Bronchial epithelial cell (primary cell): ENCODE data around the gene MAJIN. TPM values are rescaled to one million over a fixed set of nuclear protein-coding genes. Genes with fewer than 3 reads are reported as not detected.
"Not testable (repeated sequence)": the region's sequence is repeated elsewhere in the genome, so short reads cannot be mapped to it uniquely, and the experiment has no call there.

Source experiments
- DNase-seq: peaks from one replicate; pipeline ENCODE4 v3.0.0-alpha.2; 2010; ENCODE audit warnings: low read depth
- FAIRE-seq: peaks from 2 replicates; lab custom pipeline; 2011; peaks lifted over from hg19 to GRCh38; lab: Jason Lieb, UNC
- H3K27me3 ChIP-seq: 2 replicates; pipeline ENCODE4 v1.5.1; 2011; ENCODE audit warnings: low read length; ENCODE audit not compliant: control insufficient read depth, insufficient read depth
- H3K36me3 ChIP-seq: 2 replicates; pipeline ENCODE4 v1.5.1; 2011; ENCODE audit warnings: low read length; ENCODE audit not compliant: control insufficient read depth, insufficient read depth
- H3K4me3 ChIP-seq: 2 replicates; pipeline ENCODE4 v1.5.1; 2011; ENCODE audit warnings: mild to moderate bottlenecking, low read depth, low read length, control low read depth
- total RNA-seq: library from RNA; depleted of rRNA; stranded (reverse); fragments of >200 nt; gene quantifications from 2 replicates; pipeline ENCODE4 v1.2.1, GENCODE V29; 2014
- TF ChIP-seq, protein P1 (sequence below): IDR thresholded peaks from 2 replicates; pipeline ENCODE4 v1.5.1; 2011; ENCODE audit warnings: mild to moderate bottlenecking, moderate library complexity, low read length, control low read depth, inconsistent platforms; ENCODE audit not compliant: insufficient read depth, severe bottlenecking

MAJIN gene
- total RNA-seq, 1 donor from 2014 or later, result not detected

DNA sequence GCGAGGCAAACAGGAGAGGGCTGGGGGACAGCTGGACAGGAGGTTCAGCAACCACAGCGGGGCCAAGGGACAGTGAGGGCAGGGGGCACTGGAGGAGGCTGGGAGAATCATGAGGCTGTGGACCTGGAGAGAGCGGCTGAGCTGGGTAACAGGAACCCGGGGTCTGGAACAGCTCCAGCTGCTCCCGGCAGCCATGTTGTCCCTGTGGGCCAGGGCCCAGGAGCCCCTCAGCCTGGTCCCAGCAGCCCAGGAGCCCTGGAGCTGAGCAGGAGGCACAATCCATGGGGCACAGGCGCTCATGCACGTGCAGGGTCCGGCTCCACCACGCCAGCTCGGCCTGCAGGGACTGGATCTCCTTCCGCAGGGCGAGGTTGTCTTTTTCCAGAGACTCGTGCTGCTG is 17.5 kb upstream of the MAJIN start:
- Histone ChIP-seq H3K36me3 (no peaks in the 10 kb centered on the region), H3K4me3 (no peak overlapping the region), H3K27me3 (no peaks in the 10 kb centered on the region)
- DNase-seq (no peak), FAIRE-seq (no peak)
- TF ChIP-seq, protein P1, sequence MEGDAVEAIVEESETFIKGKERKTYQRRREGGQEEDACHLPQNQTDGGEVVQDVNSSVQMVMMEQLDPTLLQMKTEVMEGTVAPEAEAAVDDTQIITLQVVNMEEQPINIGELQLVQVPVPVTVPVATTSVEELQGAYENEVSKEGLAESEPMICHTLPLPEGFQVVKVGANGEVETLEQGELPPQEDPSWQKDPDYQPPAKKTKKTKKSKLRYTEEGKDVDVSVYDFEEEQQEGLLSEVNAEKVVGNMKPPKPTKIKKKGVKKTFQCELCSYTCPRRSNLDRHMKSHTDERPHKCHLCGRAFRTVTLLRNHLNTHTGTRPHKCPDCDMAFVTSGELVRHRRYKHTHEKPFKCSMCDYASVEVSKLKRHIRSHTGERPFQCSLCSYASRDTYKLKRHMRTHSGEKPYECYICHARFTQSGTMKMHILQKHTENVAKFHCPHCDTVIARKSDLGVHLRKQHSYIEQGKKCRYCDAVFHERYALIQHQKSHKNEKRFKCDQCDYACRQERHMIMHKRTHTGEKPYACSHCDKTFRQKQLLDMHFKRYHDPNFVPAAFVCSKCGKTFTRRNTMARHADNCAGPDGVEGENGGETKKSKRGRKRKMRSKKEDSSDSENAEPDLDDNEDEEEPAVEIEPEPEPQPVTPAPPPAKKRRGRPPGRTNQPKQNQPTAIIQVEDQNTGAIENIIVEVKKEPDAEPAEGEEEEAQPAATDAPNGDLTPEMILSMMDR, result no peak

DNA sequence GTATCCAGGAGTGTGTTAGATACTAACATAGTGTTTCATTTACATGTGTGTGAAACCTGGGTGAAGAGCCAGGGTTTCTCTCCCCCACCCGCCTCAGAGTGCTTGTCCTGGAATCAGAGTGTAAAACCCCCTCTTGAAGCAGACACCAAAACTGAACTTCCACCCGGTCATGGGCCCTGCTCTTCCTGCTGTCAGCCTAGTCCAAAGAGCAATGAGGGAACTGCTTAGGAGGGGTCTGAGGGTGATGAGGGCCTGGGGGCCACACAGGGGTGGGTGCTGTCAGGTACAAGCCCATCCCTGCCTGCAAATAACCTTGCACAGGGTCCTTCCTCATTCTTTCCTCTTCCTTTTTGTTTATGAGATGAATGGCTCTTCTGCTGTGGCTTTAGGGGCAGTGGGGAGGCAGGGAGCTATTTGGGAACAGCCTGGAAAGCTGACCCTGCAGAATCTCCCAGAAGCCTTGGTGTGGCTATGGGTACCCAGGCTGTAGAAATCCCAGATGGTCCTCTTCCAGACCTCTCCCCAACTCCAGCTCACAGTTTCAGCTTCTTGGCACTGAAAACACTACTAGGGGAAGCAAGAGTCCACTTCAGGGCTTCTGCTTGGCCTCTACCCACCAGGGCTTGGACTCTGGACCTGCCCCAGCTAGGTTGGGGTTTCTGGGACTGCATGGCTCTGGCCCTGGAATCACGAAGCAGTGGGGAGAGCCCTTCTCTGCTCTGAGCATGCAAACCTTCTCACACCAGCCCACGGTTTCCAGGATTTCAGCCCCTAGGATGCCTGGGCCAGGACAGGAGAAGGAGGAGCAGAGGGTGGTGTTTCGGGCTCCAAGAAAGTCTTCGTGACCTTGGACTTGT is 16.3 kb upstream of the MAJIN start:
- DNase-seq (no peak), FAIRE-seq (no peak)
- Histone ChIP-seq H3K36me3 (no peaks in the 10 kb centered on the region), H3K4me3 (no peak overlapping the region), H3K27me3 (no peaks in the 10 kb centered on the region)
- TF ChIP-seq, protein P1, result no peak

DNA sequence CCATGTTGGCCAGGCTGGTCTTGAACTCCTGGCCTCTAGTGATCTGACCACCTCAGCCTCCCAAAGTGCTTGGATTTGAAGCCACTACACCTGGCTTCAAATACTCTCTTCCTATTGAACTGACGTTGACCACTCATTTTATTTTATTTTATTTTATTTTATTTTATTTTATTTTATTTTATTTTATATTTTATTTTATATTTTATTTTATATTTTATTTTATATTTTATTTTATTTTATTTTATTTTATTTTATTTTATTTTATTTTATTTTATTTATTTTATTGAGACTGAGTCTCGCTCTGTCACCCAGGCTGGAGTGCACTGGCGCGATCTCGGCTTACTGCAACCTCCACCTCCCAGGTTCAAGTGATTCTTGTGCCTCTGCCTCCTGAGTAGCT is 11.4 kb upstream of the MAJIN start:
- DNase-seq, H3K4me3 ChIP-seq, FAIRE-seq, H3K27me3 ChIP-seq, H3K36me3 ChIP-seq: not testable (repeated sequence)

DNA sequence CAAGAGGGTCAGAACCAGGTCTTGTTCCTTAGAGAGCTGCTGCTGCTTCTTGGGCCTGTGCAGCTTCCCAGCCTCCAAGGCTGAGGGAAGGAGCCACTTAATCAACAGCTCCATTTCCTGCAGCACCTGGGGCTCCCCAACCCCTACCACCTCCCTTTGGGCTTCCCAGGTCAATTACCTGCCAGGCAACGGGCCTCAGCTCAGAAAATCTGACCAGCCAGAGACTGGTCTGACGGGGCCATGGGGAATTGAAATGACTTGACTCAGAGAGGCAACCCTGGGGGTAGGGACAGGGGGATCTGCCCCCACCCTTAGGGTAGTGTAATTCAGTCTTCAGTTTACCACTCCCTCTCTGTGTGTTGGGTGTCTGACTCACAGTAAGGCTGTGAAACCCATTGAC is 4.7 kb upstream of the MAJIN start:
- TF ChIP-seq, protein P1, result no peak

DNA sequence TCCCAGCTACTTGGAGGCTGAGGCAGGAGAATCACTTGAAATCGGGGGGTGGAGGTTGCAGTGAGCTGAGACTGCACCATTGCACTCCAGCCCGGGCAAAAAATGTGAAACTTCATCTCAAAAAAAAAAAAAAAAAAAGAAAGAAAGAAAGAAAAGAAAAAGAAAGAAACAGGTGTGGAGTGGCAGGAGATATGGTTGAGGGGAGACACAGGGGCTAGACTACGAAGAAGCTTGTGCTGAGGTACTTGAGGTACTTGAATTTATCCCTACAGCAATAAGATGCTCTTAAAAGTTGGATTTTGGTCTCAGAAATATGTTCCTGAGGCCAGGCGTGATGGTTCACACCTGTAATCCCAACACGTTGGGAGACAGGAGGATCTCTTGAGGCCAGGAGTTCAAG is 2.2 kb upstream of the MAJIN start:
- TF ChIP-seq, protein P1, result no peak
- Histone ChIP-seq H3K4me3 (no peak overlapping the region), H3K27me3 (no peaks in the 10 kb centered on the region), H3K36me3 (no peaks in the 10 kb centered on the region)
- FAIRE-seq (no peak), DNase-seq (no peak)

More for the DNA sequence above, 4.7 kb upstream of the MAJIN start:
- no peaks in the 10 kb centered on the region for H3K36me3 ChIP-seq
- DNase-seq, result no peak
- no peaks in the 10 kb centered on the region for H3K27me3 ChIP-seq
- no peak for FAIRE-seq
- H3K4me3 ChIP-seq, result no peak overlapping the region

DNA sequence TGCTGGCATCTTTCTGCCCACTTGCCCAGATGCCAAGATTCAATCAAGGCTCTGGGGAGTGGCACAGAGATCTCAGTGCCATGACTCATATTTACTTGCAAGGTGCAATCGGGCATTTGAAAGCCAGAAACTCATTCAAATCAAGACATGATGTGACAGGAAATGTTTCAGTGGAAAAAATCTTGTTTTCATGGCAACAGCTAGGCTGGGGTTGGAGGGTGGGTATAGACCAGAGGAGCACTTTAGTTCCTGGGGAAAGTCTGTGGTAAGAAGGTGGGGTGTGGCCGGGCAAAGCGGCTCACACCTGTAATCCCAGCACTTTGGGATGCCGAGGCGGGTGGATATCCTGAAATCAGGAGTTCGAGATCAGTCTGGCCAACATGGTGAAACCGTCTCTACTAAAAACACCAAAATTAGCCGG is 1.2 kb downstream of the MAJIN start:
- peak; percentile 100 for DNase-seq
- FAIRE-seq, result peak; percentile 40
- H3K27me3 ChIP-seq, result no peaks in the 10 kb centered on the region
- TF ChIP-seq, protein P1, result no peak
- no peaks in the 10 kb centered on the region for H3K36me3 ChIP-seq
- no peak overlapping the region for H3K4me3 ChIP-seq
